A549 (cell line): ENCODE results near the gene VIM. TPM values are rescaled to one million over a fixed set of nuclear protein-coding genes. Genes with fewer than 3 reads are reported as not detected.
A peak's percentile ranks its signal among the peaks of the same experiment; 100 is the strongest.

Experiments used
- CBX2 ChIP-seq: fragments of 200-600 bp; sonication (generic); IDR thresholded peaks from 2 replicates; pipeline ENCODE4 v1.6.1; 2016; ENCODE audit warnings: low read depth, mild to moderate bottlenecking, borderline replicate concordance
- CEBPB ChIP-seq, 2 experiments: fragments of >200 bp in 1 of 2; sonication (Bioruptor Twin) in 1 of 2; formaldehyde crosslinking in 1 of 2; IDR thresholded peaks; 2 replicates each; pipeline ENCODE4 v1.6.1; 2012 to 2016
- CHD2 ChIP-seq: fragments of 150-350 bp; IDR thresholded peaks from 2 replicates; pipeline ENCODE4 v1.6.1; 2014; ENCODE audit warnings: low read length; ENCODE audit not compliant: partially characterized antibody
- CHD4 ChIP-seq: fragments of 200-600 bp; sonication (generic); IDR thresholded peaks from 2 replicates; pipeline ENCODE4 v1.6.1; 2016; ENCODE audit warnings: antibody characterized with exemption, mild to moderate bottlenecking, borderline replicate concordance
- EHMT2 ChIP-seq: fragments of 200-600 bp; sonication (generic); IDR thresholded peaks from 2 replicates; pipeline ENCODE4 v1.6.1; 2016; ENCODE audit warnings: antibody characterized with exemption, low read depth, mild to moderate bottlenecking, moderate library complexity
- ESRRA ChIP-seq: fragments of 150-350 bp; IDR thresholded peaks from 2 replicates; pipeline ENCODE4 v1.6.1; 2014; ENCODE audit warnings: mild to moderate bottlenecking, low read length, borderline replicate concordance
- FOXS1 ChIP-seq: fragments of 250-450 bp; sonication (Bioruptor Pico); IDR thresholded peaks from 2 replicates; pipeline ENCODE4 v1.5.0; 2020; ENCODE audit warnings: mild to moderate bottlenecking, moderate library complexity
- HOXB13 ChIP-seq: fragments of 250-450 bp; sonication (Bioruptor Pico); IDR thresholded peaks from 2 replicates; pipeline ENCODE4 v1.5.0; 2020; ENCODE audit warnings: low read depth, mild to moderate bottlenecking, moderate library complexity
- JUN ChIP-seq, 2 experiments: fragments of >200 bp; sonication (Bioruptor Twin); formaldehyde crosslinking; IDR thresholded peaks; 2 replicates in 1 of 2; 3 replicates in 1 of 2; pipeline ENCODE4 v1.6.1; 2016 to 2017
- MAFK ChIP-seq: fragments of 450-650 bp; IDR thresholded peaks from 2 replicates; pipeline ENCODE4 v1.6.1; 2014; ENCODE audit not compliant: partially characterized antibody
- MYC ChIP-seq: IDR thresholded peaks from 2 replicates; pipeline ENCODE4 v1.6.1; 2012; ENCODE audit warnings: mild to moderate bottlenecking, inconsistent platforms, low read length, improper control_type of control experiment, borderline replicate concordance
- NPAS2 ChIP-seq: fragments of 250-450 bp; sonication (Bioruptor Pico); IDR thresholded peaks from 2 replicates; pipeline ENCODE4 v1.8.0; 2022; ENCODE audit warnings: mild to moderate bottlenecking, moderate library complexity, borderline replicate concordance
- NR3C1 ChIP-seq: fragments of >200 bp; sonication (Bioruptor Twin); formaldehyde crosslinking; IDR thresholded peaks from 3 replicates; pipeline ENCODE4 v1.6.1; 2017
- PHF8 ChIP-seq: fragments of 200-600 bp; sonication (generic); IDR thresholded peaks from 2 replicates; pipeline ENCODE4 v1.6.1; 2016; ENCODE audit warnings: low read depth, mild to moderate bottlenecking, antibody characterized with exemption, moderate library complexity, borderline replicate concordance
- POLR2A ChIP-seq: IDR thresholded peaks from 2 replicates; pipeline ENCODE4 v1.6.1; 2012; ENCODE audit warnings: mild to moderate bottlenecking, low read length
- POLR2AphosphoS2 ChIP-seq: conservative IDR thresholded peaks from 2 replicates; pipeline ENCODE4 v1.6.1; 2012; ENCODE audit warnings: low read length, improper control_type of control experiment, inconsistent platforms
- RARB ChIP-seq: fragments of 250-450 bp; sonication (Bioruptor Pico); IDR thresholded peaks from 2 replicates; pipeline ENCODE4 v1.8.0; 2021; ENCODE audit warnings: mild to moderate bottlenecking, moderate library complexity
- RCOR1 ChIP-seq: fragments of 150-350 bp; IDR thresholded peaks from 2 replicates; pipeline ENCODE4 v1.6.1; 2014; ENCODE audit warnings: antibody characterized with exemption, low read length, low read depth
- RNF2 ChIP-seq: fragments of 200-600 bp; sonication (generic); IDR thresholded peaks from 2 replicates; pipeline ENCODE4 v1.6.1; 2016; ENCODE audit warnings: low read depth, mild to moderate bottlenecking, antibody characterized with exemption, moderate library complexity, borderline replicate concordance
- SMC3 ChIP-seq: fragments of >200 bp; sonication (Bioruptor Twin); formaldehyde crosslinking; IDR thresholded peaks from 3 replicates; pipeline ENCODE4 v1.6.1; 2018; ENCODE audit warnings: inconsistent platforms
- SREBF2 ChIP-seq: fragments of 450-650 bp; IDR thresholded peaks from 2 replicates; pipeline ENCODE4 v1.6.1; 2014; ENCODE audit warnings: mild to moderate bottlenecking, moderate library complexity
- TFCP2L1 ChIP-seq: fragments of 250-450 bp; sonication (Bioruptor Pico); IDR thresholded peaks from 2 replicates; pipeline ENCODE4 v1.5.0; 2021; ENCODE audit warnings: mild to moderate bottlenecking
- ZNF302 ChIP-seq: fragments of 250-450 bp; sonication (Bioruptor Pico); IDR thresholded peaks from 2 replicates; pipeline ENCODE4 v1.9.0; 2021; ENCODE audit warnings: inconsistent platforms, mild to moderate bottlenecking, moderate library complexity
- polyA plus RNA-seq, 4 experiments: library from polyadenylated mRNA; depleted of rRNA in 3 of 4; stranded (reverse); fragments of >200 nt; fragmentation: RNase III in 1 of 4; extraction: RNeasy Plus Mini Kit Qiagen cat#74134 plus additional on column Dnase treatment in 1 of 4; gene quantifications; 2 replicates in 3 of 4; 3 replicates in 1 of 4; pipeline ENCODE4 v1.2.3, GENCODE V29; 2011 to 2017
- TF ChIP-seq, protein P1 (sequence below): IDR thresholded peaks from 2 replicates; pipeline ENCODE4 v1.6.1; 2012; ENCODE audit warnings: low read depth, borderline replicate concordance
- TF ChIP-seq, protein P2 (sequence below): fragments of 200-600 bp; sonication (generic); IDR thresholded peaks from 2 replicates; pipeline ENCODE4 v1.6.1; 2016; ENCODE audit warnings: antibody characterized with exemption, mild to moderate bottlenecking, moderate library complexity
- TF ChIP-seq, protein P3 (sequence below): fragments of 450-650 bp; IDR thresholded peaks from 2 replicates; pipeline ENCODE4 v1.6.1; 2014; ENCODE audit warnings: antibody characterized with exemption

VIM gene
- polyA plus RNA-seq, 2 of the 4 experiments (the other 2 are of a cell fraction), result 830 to 848 TPM

DNA sequence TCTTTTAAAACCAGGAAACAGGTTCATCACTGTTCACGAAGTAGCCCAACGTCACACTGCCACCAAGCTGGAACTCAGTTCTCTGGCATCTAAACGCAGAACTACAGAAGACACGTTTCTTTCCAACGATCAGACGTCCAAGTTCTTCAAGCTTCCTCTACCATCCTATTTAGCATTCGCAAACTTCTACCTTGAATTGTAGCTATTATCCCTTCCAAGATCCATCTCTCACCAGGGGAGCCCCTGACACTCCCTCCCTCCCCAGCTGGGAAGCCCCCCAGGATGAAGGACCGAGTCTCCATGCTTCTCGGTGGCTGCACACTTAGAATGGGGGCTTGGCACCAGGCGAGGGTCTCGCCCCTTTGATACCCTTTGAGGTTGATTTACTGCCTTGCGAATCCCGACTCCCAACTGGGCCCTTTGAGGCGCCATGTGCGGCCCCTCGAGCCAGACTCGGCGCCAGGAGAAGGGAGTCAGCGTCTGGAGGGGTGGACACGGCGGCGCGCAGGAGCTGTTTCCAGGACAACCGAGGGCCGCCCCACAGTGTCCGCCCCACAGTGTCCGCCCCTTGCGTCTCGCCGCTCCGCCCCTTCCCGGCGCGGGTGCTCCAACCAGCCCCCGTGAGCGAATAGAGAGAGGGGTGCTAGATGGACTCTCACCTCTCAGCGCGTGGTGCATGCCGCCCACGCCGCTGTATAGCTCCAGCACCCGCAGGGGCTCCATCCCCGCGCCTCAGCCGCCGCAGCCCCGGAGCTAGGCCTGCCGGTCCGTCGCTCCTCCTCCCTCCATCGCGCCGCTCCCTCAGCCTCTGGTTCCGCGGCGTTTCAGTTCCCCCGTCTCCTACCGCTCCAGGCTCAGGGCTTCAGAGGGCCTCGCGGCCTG lies 26.9 kb upstream of the VIM start, which contains the start of gene TRDMT1 (continued):
- TF ChIP-seq MYC (peak; percentile 60), JUN (IDR thresholded peaks at IDR 0.05) (peak; percentile 29 to 94; a peak in 4 of 5 replicates), CBX2 (no peak), NPAS2 (no peak), ZNF302 (CRISPR knock-in tag) (no peak), FOXS1 (CRISPR knock-in tag) (no peak), ESRRA (no peak), TFCP2L1 (CRISPR knock-in tag) (no peak), PHF8 (peak; percentile 99), CHD4 (no peak), NR3C1 (no peak), CHD2 (no peak), POLR2A (peak; percentile 51), MAFK (no peak), RNF2 (no peak), RARB (CRISPR knock-in tag) (no peak), SMC3 (no peak), CEBPB (IDR thresholded peaks at IDR 0.05) (no peak), EHMT2 (peak; percentile 37; the same call in 1 of the 2 replicates), POLR2AphosphoS2 (no peak), SREBF2 (no peak), RCOR1 (no peak), HOXB13 (CRISPR knock-in tag) (peak; percentile 57; the same call in 1 of the 2 replicates)
- TF ChIP-seq, protein P1, sequence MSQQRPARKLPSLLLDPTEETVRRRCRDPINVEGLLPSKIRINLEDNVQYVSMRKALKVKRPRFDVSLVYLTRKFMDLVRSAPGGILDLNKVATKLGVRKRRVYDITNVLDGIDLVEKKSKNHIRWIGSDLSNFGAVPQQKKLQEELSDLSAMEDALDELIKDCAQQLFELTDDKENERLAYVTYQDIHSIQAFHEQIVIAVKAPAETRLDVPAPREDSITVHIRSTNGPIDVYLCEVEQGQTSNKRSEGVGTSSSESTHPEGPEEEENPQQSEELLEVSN, result peak; percentile 87
- TF ChIP-seq, protein P2, sequence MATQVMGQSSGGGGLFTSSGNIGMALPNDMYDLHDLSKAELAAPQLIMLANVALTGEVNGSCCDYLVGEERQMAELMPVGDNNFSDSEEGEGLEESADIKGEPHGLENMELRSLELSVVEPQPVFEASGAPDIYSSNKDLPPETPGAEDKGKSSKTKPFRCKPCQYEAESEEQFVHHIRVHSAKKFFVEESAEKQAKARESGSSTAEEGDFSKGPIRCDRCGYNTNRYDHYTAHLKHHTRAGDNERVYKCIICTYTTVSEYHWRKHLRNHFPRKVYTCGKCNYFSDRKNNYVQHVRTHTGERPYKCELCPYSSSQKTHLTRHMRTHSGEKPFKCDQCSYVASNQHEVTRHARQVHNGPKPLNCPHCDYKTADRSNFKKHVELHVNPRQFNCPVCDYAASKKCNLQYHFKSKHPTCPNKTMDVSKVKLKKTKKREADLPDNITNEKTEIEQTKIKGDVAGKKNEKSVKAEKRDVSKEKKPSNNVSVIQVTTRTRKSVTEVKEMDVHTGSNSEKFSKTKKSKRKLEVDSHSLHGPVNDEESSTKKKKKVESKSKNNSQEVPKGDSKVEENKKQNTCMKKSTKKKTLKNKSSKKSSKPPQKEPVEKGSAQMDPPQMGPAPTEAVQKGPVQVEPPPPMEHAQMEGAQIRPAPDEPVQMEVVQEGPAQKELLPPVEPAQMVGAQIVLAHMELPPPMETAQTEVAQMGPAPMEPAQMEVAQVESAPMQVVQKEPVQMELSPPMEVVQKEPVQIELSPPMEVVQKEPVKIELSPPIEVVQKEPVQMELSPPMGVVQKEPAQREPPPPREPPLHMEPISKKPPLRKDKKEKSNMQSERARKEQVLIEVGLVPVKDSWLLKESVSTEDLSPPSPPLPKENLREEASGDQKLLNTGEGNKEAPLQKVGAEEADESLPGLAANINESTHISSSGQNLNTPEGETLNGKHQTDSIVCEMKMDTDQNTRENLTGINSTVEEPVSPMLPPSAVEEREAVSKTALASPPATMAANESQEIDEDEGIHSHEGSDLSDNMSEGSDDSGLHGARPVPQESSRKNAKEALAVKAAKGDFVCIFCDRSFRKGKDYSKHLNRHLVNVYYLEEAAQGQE, result no peak; the same call in 1 of the 2 replicates
- TF ChIP-seq, protein P3, sequence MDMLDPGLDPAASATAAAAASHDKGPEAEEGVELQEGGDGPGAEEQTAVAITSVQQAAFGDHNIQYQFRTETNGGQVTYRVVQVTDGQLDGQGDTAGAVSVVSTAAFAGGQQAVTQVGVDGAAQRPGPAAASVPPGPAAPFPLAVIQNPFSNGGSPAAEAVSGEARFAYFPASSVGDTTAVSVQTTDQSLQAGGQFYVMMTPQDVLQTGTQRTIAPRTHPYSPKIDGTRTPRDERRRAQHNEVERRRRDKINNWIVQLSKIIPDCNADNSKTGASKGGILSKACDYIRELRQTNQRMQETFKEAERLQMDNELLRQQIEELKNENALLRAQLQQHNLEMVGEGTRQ, result no peak
